Stimulated activated CD4-positive, alpha-beta T cell treated with anti-CD3 and anti-CD28 coated beads, Interleukin-15, amount 100 ng/mL, for 48 hours (primary cell): ENCODE measurements around the gene CATSPER2.
"Not testable (repeated sequence)": the region's sequence is repeated elsewhere in the genome, so short reads cannot be mapped to it uniquely, and the experiment has no call there.

Experiments used
- DNase-seq, 2 donors: peaks; one replicate each; pipeline ENCODE4 v3.0.0-alpha.2; 2020; ENCODE audit warnings: low read depth in 2 of 2

The CATSPER2 gene

DNA sequence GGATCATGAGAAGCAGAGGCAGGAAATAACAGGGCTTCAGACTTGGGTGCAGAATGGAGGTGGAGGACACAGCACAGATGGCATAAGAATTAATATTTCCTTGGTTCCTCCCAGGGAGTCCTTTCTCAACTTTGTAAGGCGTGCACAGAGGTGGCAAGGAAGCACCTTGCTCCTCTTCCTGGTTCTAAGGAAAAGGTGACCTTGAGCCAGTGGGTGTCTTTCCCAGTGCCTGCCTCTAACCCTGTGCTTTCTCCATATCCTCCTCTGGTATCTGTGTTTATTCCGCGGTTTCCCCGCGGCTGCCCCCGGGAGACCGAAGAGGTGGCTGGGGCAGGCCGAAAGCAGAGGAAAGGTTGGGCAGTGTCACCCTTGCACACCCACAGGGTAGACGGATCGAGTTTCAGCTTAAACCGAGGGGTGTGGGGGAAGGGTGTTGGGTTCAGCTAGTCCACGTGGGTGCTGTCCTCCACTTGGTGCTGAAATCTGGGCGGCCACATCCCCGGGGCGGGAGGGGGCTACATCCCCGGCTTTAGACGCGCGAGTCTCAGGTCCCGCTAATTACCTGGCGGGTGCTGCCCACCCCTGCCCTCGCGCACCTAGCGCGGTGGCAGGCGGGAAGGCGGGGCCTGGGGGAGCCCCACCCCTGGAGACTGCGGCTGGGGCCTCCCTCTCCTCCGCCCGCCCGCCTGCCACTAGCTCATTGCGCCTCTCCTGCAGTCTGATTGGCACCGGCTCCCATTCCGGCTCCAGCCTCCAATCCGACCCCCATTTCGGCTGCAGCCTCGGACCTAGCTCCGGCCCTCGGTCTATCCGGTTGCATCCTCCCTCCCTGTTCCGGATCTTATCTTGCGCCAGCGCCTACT lies 55.1 kb downstream of the CATSPER2 start, which contains the start of gene CKMT1B:
Gene CKMT1B (plus strand): TSS at position 700 of the 863 bp plus-strand sequence. CDS start 192 bp downstream, outside the sequence.
- DNase-seq, result not testable (repeated sequence)

DNA sequence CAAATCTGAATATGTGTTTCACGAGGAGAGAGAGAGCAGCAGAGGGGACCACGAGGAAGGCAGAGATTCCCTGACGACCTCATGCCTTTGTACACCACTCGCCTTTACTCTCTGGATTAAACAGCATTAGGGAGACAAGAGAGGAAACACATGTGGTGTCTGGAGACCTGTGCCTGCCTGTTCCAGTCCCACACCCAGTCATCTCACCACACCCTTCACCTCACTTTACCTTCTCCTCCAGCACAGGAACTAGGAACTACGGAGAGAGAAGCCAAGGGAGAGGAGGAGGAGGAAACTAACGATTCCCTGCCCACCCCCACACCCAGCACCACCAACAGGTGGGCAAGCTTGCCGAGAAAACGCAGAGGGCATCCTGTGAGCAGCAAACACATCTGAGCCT lies 55.8 kb downstream of the CATSPER2 start:
- DNase-seq, result not testable (repeated sequence)

GRCh38 chr15:43589778-43590466 lies 58.7 kb downstream of the CATSPER2 start, which contains the start of gene PPIP5K1:
PPIP5K1 (minus strand) TSS chr15:43590208; CDS start chr15:43584504, 5,704 bp downstream.
- DNase-seq, result not testable (repeated sequence)
